A549 (cell line): ENCODE data around the gene HCN2. TPM values are rescaled to one million over a fixed set of nuclear protein-coding genes. Genes with fewer than 3 reads are reported as not detected.
A peak's percentile ranks its signal among the peaks of the same experiment; 100 is the strongest.

Experiments used
- ATAC-seq, 2 experiments: fragments of 200-7000 bp in 1 of 2; fragments of >200 bp in 1 of 2; cut with Nextera tagmentation in 1 of 2; cut with Tn5 transposase in 1 of 2; 3 replicates each; pipeline versions ENCODE4 v1.8.0 to v1.9.1; 2018 to 2020; ENCODE audit warnings: mild to moderate bottlenecking in 1 of 2, moderate library complexity in 1 of 2
- CTCF ChIA-PET: fragments of 300-600 bp; sonication (Branson Sonifier 250); formaldehyde crosslinking; extraction: SDS; loops from one replicate; lab custom pipeline; 2021; ENCODE audit warnings: antibody characterized with exemption, inconsistent platforms; lab: Yijun Ruan, JAX
- POLR2A ChIA-PET: fragments of 350-600 bp; formaldehyde crosslinking; extraction: SDS; loops from one replicate; lab custom pipeline; 2021; ENCODE audit warnings: antibody characterized with exemption, inconsistent platforms; lab: Yijun Ruan, JAX
- DNase-seq, 2 experiments: peaks; one replicate each; pipeline versions ENCODE4 v3.0.0 to v3.0.0-alpha.2; 2011 to 2016; ENCODE audit warnings: low read depth in 1 of 2, low spot score in 1 of 2
- FAIRE-seq: peaks from 2 replicates; lab custom pipeline; 2011; peaks lifted over from hg19 to GRCh38; lab: Jason Lieb, UNC
- H3K27ac ChIP-seq, 2 experiments: fragments of >200 bp; sonication (Bioruptor Twin); formaldehyde crosslinking; 3 replicates each; pipeline ENCODE4 v1.5.1; 2016 to 2017
- H3K4me1 ChIP-seq: fragments of >200 bp; sonication (Bioruptor Twin); formaldehyde crosslinking; 3 replicates; pipeline ENCODE4 v1.6.1; 2016
- H3K4me2 ChIP-seq: fragments of >200 bp; sonication (Bioruptor Twin); formaldehyde crosslinking; 3 replicates; pipeline ENCODE4 v1.6.1; 2016
- H3K4me3 ChIP-seq: fragments of >200 bp; sonication (Bioruptor Twin); formaldehyde crosslinking; 3 replicates; pipeline ENCODE4 v1.5.1; 2016
- H3K9me3 ChIP-seq: fragments of >200 bp; sonication (Bioruptor Twin); formaldehyde crosslinking; 3 replicates; pipeline ENCODE4 v1.6.1; 2016
- EHF ChIP-seq: fragments of 250-450 bp; sonication (Bioruptor Pico); IDR thresholded peaks from 2 replicates; pipeline ENCODE4 v1.5.0; 2020; ENCODE audit warnings: mild to moderate bottlenecking
- HDAC2 ChIP-seq: fragments of 200-600 bp; sonication (generic); IDR thresholded peaks from 2 replicates; pipeline ENCODE4 v1.6.1; 2016
- HEYL ChIP-seq: fragments of 250-450 bp; sonication (Bioruptor Pico); IDR thresholded peaks from 2 replicates; pipeline ENCODE4 v1.8.0; 2021; ENCODE audit warnings: mild to moderate bottlenecking, moderate library complexity
- JUN ChIP-seq, 2 experiments: fragments of >200 bp; sonication (Bioruptor Twin); formaldehyde crosslinking; IDR thresholded peaks; 2 replicates in 1 of 2; 3 replicates in 1 of 2; pipeline ENCODE4 v1.6.1; 2016 to 2017
- MAFK ChIP-seq: fragments of 450-650 bp; IDR thresholded peaks from 2 replicates; pipeline ENCODE4 v1.6.1; 2014; ENCODE audit not compliant: partially characterized antibody
- MAZ ChIP-seq: fragments of 150-350 bp; IDR thresholded peaks from 2 replicates; pipeline ENCODE4 v1.6.1; 2014; ENCODE audit warnings: antibody characterized with exemption, low read depth, low read length, borderline replicate concordance
- NPAS2 ChIP-seq: fragments of 250-450 bp; sonication (Bioruptor Pico); IDR thresholded peaks from 2 replicates; pipeline ENCODE4 v1.8.0; 2022; ENCODE audit warnings: mild to moderate bottlenecking, moderate library complexity, borderline replicate concordance
- PHF8 ChIP-seq: fragments of 200-600 bp; sonication (generic); IDR thresholded peaks from 2 replicates; pipeline ENCODE4 v1.6.1; 2016; ENCODE audit warnings: low read depth, mild to moderate bottlenecking, antibody characterized with exemption, moderate library complexity, borderline replicate concordance
- POLR2AphosphoS2 ChIP-seq: conservative IDR thresholded peaks from 2 replicates; pipeline ENCODE4 v1.6.1; 2012; ENCODE audit warnings: low read length, improper control_type of control experiment, inconsistent platforms
- RAD21 ChIP-seq, 2 experiments: fragments of >200 bp in 1 of 2; sonication (Bioruptor Twin) in 1 of 2; formaldehyde crosslinking in 1 of 2; IDR thresholded peaks in 1 of 2; conservative IDR thresholded peaks in 1 of 2; 2 replicates in 1 of 2; 3 replicates in 1 of 2; pipeline ENCODE4 v1.6.1; 2012 to 2018; ENCODE audit warnings: inconsistent platforms in 1 of 2
- RARB ChIP-seq: fragments of 250-450 bp; sonication (Bioruptor Pico); IDR thresholded peaks from 2 replicates; pipeline ENCODE4 v1.8.0; 2021; ENCODE audit warnings: mild to moderate bottlenecking, moderate library complexity
- RFX5 ChIP-seq: fragments of 450-650 bp; IDR thresholded peaks from 2 replicates; pipeline ENCODE4 v1.7.1; 2014; ENCODE audit warnings: antibody characterized with exemption, mild to moderate bottlenecking, moderate library complexity
- SREBF2 ChIP-seq: fragments of 450-650 bp; IDR thresholded peaks from 2 replicates; pipeline ENCODE4 v1.6.1; 2014; ENCODE audit warnings: mild to moderate bottlenecking, moderate library complexity
- WGBS: methylation state at CpG from one replicate; pipeline ENCODE4 v1.1.6; 2017; ENCODE audit errors: missing lambda C conversion rate; 5-methylcytosine and 5-hydroxymethylcytosine counted together
- polyA plus RNA-seq, 4 experiments: library from polyadenylated mRNA; depleted of rRNA in 3 of 4; stranded (reverse); fragments of >200 nt; fragmentation: RNase III in 1 of 4; extraction: RNeasy Plus Mini Kit Qiagen cat#74134 plus additional on column Dnase treatment in 1 of 4; gene quantifications; 2 replicates in 3 of 4; 3 replicates in 1 of 4; pipeline ENCODE4 v1.2.3, GENCODE V29; 2011 to 2017
- TF ChIP-seq, protein P1 (sequence below): fragments of 250-450 bp; sonication (Bioruptor Pico); IDR thresholded peaks from 2 replicates; pipeline ENCODE4 v1.5.0; 2021; ENCODE audit warnings: mild to moderate bottlenecking, moderate library complexity, borderline replicate concordance
- TF ChIP-seq, protein P2 (sequence below): fragments of 150-350 bp; IDR thresholded peaks from 2 replicates; pipeline ENCODE4 v1.6.1; 2014; ENCODE audit warnings: low read depth, mild to moderate bottlenecking, low read length
- TF ChIP-seq, protein P3 (sequence below): fragments of >200 bp; sonication (Bioruptor Twin); formaldehyde crosslinking; IDR thresholded peaks from 3 replicates; pipeline ENCODE4 v1.6.1; 2016

Gene HCN2
- polyA plus RNA-seq, 2 of the 4 experiments (the other 2 are of a cell fraction), result 2.7 to 23.2 TPM

DNA sequence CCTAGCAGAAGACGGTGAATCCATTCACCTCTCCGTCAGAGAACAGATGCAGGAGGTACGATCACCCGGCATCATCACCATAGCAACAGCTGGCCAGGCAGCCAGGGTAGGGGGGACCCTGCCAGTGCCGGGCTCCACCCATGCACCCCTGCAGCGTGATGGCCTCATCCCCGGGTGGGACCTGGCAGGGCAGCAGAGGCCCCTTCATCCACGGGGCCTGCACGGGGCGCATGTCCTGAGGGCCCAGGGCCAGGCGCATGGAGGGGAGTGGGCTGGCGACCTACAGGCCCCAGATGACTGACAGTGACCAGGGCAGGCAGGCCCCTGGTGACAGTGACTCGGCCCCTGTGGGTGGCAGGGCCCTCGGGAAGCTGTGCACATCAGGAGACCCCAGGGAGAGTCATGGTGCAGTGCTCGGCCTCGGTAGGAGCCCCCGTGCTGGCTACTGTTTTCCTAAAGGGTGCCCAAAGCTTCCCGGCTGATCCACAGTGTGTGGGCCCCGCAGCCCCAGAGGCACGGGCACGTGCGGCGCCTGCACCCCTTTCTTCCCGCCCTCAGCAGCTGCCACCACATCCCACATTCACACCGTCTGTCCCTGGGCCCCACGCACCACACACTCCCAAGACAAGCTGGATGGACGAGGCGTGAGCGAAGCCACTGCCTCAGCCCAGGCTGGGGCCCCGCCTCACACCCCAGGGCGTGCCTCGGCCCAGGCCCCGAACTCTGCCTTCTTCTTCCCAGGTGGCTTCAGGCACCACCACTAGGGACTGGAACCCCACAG, 68.6 kb downstream of the HCN2 start (continued):
- TF ChIP-seq JUN (IDR thresholded peaks at IDR 0.05) (no peak), RAD21 (conservative IDR thresholded peaks at IDR 0.05 in 1 of 2, IDR thresholded peaks at IDR 0.05 in 1 of 2) (no peak), SREBF2 (no peak), RFX5 (no peak)

DNA sequence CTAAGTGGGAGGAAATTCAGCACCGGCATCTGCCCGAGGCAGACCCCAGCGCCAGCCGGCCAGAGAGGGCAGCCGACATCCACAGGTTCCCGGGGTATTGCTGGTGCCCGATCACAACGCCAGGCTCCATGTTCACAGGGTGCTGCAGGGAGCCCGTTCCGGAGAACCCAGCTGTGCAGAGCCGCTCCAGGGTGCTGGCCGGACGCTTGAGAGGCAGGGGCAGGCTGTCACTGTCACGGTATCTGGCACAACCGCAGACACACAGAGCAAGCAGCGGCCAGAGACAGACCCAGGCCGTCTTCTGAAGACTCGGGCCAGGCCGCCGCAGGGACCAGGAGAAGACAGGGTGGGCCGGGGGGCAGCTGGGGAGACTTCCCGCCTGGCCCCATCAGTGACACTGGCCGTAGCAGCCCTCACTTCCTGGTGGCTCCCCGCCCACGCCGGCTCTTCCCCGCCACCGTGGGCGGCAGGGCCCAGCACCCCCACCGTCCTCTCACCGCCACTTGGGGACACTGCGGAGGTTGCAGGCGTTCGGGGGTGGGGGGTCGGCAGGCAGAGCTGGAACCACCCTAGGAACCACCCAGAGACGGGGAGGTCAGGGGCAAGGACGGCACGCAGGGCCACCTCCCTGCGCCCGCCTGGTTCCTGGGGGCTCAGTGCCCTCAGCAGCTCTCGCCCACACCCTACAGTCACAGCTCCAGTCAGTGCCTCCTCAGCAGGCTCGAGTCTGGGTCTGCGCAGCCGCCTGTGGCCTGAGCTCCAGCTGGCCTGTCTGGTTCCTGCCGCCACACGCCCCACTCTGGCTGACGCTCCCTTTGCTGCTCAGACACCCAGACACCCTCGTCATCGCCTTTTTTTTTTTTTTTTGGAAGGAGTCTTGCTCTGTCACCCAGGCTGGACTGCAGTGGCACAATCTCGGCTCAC, 69.5 kb downstream of the HCN2 start:
- no peak for TF ChIP-seq RARB (CRISPR knock-in tag)
- no peak for TF ChIP-seq PHF8
- no peak for TF ChIP-seq HDAC2
- no peak for TF ChIP-seq MAFK
- TF ChIP-seq POLR2AphosphoS2, result no peak
- no peak for TF ChIP-seq EHF (CRISPR knock-in tag)
- TF ChIP-seq, protein P1, sequence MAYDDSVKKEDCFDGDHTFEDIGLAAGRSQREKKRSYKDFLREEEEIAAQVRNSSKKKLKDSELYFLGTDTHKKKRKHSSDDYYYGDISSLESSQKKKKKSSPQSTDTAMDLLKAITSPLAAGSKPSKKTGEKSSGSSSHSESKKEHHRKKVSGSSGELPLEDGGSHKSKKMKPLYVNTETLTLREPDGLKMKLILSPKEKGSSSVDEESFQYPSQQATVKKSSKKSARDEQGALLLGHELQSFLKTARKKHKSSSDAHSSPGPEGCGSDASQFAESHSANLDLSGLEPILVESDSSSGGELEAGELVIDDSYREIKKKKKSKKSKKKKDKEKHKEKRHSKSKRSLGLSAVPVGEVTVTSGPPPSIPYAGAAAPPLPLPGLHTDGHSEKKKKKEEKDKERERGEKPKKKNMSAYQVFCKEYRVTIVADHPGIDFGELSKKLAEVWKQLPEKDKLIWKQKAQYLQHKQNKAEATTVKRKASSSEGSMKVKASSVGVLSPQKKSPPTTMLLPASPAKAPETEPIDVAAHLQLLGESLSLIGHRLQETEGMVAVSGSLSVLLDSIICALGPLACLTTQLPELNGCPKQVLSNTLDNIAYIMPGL, result no peak
- TF ChIP-seq HEYL, result no peak
- TF ChIP-seq NPAS2, result no peak
- TF ChIP-seq MAZ, result no peak
- TF ChIP-seq, protein P2, sequence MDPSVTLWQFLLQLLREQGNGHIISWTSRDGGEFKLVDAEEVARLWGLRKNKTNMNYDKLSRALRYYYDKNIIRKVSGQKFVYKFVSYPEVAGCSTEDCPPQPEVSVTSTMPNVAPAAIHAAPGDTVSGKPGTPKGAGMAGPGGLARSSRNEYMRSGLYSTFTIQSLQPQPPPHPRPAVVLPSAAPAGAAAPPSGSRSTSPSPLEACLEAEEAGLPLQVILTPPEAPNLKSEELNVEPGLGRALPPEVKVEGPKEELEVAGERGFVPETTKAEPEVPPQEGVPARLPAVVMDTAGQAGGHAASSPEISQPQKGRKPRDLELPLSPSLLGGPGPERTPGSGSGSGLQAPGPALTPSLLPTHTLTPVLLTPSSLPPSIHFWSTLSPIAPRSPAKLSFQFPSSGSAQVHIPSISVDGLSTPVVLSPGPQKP, result no peak
- Histone ChIP-seq H3K4me3 (no peak overlapping the region), H3K9me3 (no peaks in the 10 kb centered on the region), H3K4me2 (no peak overlapping the region), H3K4me1 (peaks cover 15% of the 10 kb centered on the region; the same call in 2 of the 3 replicates), H3K27ac (no peak overlapping the region; a peak in 1 of 6 replicates)
- POLR2A ChIA-PET, result no interaction called here
- WGBS, result 79% methylated on average over 15 of the region's 50 CpGs
- no peak for FAIRE-seq
- CTCF ChIA-PET, result interaction anchor here (0.6 to 2.6 kb wide), 3 partner anchors 21 to 582 kb away, joined by 3 to 8 read pairs (median 5); partner anchors contain the start of gene ATP5F1D
- DNase-seq, result no peak
- no peak for ATAC-seq

DNA sequence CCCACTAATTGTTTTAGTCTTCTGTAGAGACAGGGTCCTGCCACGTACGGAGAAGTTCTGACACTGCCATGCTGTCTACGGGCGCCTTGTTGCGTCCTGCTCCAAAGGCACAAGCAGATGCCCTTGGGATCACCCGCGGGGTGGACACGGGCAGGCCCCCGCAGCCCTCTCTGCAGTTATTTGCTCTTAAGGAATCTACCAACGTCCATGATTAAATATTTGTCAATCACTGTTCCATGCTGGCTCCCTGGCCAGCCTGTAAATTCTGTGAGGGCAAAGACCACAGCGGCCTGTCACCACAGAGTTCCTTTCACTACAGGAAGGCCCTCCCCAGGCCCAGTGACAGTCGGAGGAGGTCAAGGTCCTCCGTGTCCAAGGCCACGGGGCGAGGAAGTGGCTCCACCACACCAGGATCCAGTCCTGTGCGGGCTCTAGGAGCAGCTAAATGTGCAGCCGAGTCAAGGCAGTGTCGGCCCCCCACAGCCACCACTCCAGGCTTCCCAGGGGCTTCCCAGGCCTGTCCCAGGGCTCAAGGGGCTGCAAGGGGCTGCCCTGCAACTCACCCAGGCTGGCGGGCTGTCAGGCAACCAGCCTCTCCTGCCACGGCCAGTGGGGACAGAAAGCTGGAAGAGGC, 71.2 kb downstream of the HCN2 start:
- TF ChIP-seq NPAS2 (no peak), PHF8 (no peak)
- TF ChIP-seq, protein P3, sequence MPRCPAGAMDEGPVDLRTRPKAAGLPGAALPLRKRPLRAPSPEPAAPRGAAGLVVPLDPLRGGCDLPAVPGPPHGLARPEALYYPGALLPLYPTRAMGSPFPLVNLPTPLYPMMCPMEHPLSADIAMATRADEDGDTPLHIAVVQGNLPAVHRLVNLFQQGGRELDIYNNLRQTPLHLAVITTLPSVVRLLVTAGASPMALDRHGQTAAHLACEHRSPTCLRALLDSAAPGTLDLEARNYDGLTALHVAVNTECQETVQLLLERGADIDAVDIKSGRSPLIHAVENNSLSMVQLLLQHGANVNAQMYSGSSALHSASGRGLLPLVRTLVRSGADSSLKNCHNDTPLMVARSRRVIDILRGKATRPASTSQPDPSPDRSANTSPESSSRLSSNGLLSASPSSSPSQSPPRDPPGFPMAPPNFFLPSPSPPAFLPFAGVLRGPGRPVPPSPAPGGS, result no peak
- POLR2A ChIA-PET, result no interaction called here
- peaks cover 24% of the 10 kb centered on the region; the same call in 2 of the 3 replicates for H3K4me1 ChIP-seq
- ATAC-seq (no peak), FAIRE-seq (no peak), DNase-seq (no peak)
- H3K4me3 ChIP-seq, result peak overlapping the region; percentile 100
- peak overlapping the region; percentile 99 to 100; a peak in 5 of 6 replicates for H3K27ac ChIP-seq
- no peaks in the 10 kb centered on the region for H3K9me3 ChIP-seq
- 63% methylated on average over 12 of the region's 20 CpGs for WGBS
- CTCF ChIA-PET, result interaction anchor here (1.0 kb wide), 1 partner anchor 74 kb away, joined by 4 read pairs; no protein-coding TSS in a partner anchor
- peak overlapping the region; percentile 98 for H3K4me2 ChIP-seq
